Vagina (tissue), 2 donors: ENCODE data around the gene MED12L.

ENCODE experiments used
- CTCF ChIP-seq, 3 experiments: fragments of 450-650 bp in 2 of 3; fragments of 200-600 bp in 1 of 3; sonication (generic) in 1 of 3; IDR thresholded peaks; one replicate each; pipeline ENCODE4 v1.5.1; 2017 to 2019; ENCODE audit warnings: antibody characterized with exemption in 3 of 3, mild to moderate bottlenecking in 2 of 3, moderate library complexity in 2 of 3
- POLR2A ChIP-seq, 2 donors: fragments of 450-650 bp; IDR thresholded peaks; one replicate each; pipeline ENCODE4 v1.6.1; 2017; ENCODE audit warnings: antibody characterized with exemption in 2 of 2, mild to moderate bottlenecking in 2 of 2, moderate library complexity in 2 of 2
- POLR2AphosphoS5 ChIP-seq, 2 donors: sonication (generic); formaldehyde crosslinking; IDR thresholded peaks; one replicate each; pipeline ENCODE4 v1.9.0; 2017; ENCODE audit warnings: antibody characterized with exemption in 2 of 2, mild to moderate bottlenecking in 2 of 2, low read depth in 1 of 2; ENCODE audit not compliant: insufficient read depth in 1 of 2

- no peak for TF ChIP-seq POLR2AphosphoS5 (IDR thresholded peaks at IDR 0.05; ENCODE audit: insufficient read depth in 1 of 2, low read depth in 1 of 2)
- TF ChIP-seq CTCF (IDR thresholded peaks at IDR 0.05): peak; percentile 49 to 67 (median 51)
- TF ChIP-seq POLR2A (IDR thresholded peaks at IDR 0.05): no peak
Measured at GRCh38 chr3:151468284-151468917, 382.9 kb downstream of the MED12L start.
